HG02642 (cell line): ENCODE data around the gene APOLD1.
"Not testable (repeated sequence)": the region's sequence is repeated elsewhere in the genome, so short reads cannot be mapped to it uniquely, and the experiment has no call there.

Experiments used
- ATAC-seq: cut with Tn5 transposase; IDR thresholded peaks from one replicate; pipeline ENCODE4 v1.9.1; 2021; ENCODE audit warnings: mild to moderate bottlenecking; ENCODE audit not compliant: unreplicated experiment, poor library complexity

Gene APOLD1

DNA sequence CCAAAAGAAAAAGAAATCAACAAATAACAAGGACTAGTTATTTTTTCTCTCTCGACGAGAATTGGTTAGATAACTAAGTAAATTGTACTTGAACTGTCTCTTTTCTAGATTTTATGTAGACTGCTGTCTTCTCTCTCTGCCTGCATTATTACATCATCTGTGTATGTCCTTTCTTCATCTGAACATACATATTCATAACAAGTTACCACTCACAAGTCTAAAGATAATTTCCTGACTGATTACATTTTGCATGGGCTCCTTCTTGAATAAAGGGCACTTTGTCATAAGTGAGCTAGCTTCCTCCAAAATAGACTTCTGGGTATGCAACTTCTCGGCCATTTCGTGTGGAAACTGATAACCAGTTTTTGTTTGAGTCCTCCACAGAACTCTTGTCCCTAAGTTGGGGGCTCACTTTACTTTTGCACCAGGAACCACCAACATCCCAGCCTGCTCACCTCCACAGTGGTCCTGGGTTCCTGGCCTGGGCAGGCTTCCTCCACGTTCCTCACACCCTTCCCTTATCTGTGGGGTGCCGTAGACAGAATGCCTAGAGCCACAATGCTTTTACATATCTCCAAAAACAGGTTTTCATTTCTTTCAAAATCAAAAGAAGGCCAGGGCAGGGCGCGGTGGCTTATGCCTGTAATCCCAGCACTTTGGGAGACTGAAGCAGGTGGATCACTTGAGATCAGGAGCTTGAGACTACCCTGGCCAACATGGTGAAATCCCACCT, 21.5 kb downstream of the APOLD1 start:
- ATAC-seq = no peak

DNA sequence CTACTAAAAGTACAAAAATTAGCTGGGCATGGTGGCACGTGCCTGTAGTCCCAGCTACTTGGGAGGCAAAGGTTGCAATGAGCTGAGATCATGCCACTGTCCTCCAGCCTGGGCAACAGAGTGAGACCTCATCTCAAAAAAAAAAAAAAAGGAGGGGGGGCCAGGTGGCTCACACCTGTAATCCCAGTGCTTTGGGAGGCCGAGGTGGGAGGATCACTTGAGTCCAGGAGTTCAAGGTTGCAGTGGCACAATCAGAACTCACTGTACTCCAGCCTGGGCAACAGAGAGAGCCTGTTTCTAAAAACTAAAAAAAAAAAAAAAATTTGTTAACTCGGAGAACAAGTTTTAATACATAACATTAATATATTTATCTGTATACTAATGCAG, 22.1 kb downstream of the APOLD1 start:
- ATAC-seq = not testable (repeated sequence)

DNA sequence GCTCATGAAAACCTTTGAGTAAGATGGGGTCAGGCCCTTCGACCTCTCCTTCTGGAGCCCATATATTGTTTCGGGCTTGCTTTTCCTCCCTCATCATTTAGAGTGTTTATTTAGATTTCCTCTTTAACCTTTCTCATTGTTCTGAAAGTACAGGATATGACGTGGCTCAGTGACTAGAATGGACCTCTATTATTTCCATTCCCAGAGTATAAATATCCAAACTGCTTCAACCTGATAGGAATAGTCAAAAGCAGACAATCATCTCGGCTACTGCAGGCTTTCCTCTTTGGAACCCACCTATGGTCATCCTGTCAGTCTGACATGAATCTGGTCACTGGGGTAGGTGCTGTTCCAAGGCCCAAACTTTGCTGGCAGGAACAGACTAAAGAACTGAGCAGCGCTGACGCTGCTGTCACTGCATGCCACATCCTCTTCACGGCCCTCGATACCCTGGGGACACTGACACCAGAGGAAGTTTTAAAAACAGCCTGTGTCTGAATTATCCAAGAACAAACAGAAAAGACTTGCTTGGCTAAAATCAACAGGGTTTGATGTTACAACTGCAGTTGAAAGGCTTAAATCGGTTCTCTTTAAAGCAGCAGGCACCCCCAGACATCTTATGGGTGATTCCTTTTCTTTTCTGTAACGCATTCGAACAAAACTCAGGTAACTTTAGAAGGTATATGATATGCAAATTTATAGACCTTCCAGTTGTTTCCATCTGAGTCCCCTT, 22.7 kb downstream of the APOLD1 start:
- peak; percentile 64 for ATAC-seq

GRCh38 chr12:12810553-12811021, 25.1 kb downstream of the APOLD1 start:
- no peak for ATAC-seq

DNA sequence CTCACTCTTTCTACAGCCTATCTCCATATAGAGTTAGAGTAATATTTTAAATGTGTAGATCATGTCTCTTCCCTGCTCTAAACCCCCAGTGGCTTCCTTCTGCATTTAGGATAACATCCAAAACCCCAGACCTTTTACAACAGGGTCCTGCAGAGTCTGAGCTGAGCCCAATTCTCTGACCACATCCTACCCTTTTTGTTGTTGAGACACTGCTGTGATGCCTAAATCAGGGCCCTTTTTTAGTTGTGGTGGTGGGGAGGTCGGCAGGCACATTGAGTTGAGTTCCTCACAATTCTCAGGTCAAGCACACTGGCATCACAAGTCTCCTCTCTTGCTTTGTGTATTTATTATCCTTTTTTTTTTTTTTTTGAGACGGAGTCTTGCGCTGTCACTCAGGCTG, 25.9 kb downstream of the APOLD1 start:
- no peak for ATAC-seq

DNA sequence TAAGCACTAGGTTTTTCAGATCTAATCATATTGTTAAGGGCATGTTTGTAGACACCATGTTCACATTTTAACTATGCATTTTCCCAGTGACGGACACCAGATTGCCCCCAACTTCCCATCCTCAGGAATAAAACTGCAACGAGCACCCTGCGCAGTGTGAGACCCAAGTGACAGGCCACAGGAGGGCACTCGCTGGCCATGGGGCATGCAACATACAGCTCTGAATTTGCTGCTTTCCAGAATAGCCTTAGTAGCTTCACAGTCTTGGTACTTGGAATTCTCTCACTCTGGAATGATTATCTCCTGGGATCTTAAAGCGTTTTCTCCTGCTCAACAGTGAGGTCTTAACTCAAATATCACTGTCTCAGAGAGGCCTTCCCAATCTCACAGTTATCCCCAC, 26.7 kb downstream of the APOLD1 start:
- no peak for ATAC-seq

DNA sequence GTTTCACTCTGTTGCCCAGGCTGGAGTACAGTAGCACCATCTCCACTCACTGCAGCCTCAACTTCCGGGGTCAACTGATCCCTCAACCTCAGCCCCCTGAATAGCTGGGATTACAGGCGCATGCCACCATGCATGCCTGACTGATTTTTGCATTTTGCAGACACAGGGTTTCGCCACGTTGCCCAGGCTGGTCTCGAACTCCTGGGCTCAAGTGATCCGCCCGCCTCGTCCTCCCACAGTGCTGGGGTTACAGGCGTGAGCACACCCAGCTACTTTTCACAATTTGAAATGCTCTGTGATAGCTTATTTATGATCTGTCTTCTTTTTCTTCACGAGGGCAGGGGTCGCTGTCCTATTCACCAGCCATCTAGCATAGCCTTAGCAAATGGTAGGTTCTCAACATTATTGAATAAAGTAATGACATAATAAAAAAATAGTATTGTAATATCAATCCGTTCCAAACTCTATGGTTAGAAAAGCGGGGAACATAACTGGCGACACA, 27.2 kb downstream of the APOLD1 start:
- no peak for ATAC-seq

- ATAC-seq = peak; percentile 89
These were observed 28.0 kb downstream of the APOLD1 start, which contains the start of gene DDX47 for GRCh38 chr12:12813120-12814101. Gene DDX47 (plus strand): TSS chr12:12813346. CDS start chr12:12813368, 22 bp downstream.

GRCh38 chr12:12817616-12818015, 32.2 kb downstream of the APOLD1 start:
- ATAC-seq = no peak

GRCh38 chr12:12818701-12819100, 33.2 kb downstream of the APOLD1 start:
- no peak for ATAC-seq

DNA sequence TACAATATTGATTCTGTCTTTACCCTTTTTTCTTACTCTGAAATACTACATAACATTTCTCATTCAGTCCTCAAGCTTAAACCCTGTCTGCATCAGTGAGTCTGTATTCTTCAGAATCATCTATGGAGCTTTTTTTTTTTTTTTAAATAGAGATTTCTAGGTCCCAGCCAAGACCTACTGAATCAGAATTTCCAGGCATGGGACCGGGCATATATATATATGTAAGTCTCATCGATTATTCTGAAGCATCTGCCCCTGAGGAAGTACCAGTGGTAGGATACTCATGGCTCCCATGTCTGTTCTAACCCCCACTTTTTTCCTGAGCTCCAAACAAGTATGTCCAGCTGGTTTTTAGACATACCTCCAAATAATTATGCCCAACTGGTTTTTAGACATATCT, 33.8 kb downstream of the APOLD1 start:
- no peak for ATAC-seq

DNA sequence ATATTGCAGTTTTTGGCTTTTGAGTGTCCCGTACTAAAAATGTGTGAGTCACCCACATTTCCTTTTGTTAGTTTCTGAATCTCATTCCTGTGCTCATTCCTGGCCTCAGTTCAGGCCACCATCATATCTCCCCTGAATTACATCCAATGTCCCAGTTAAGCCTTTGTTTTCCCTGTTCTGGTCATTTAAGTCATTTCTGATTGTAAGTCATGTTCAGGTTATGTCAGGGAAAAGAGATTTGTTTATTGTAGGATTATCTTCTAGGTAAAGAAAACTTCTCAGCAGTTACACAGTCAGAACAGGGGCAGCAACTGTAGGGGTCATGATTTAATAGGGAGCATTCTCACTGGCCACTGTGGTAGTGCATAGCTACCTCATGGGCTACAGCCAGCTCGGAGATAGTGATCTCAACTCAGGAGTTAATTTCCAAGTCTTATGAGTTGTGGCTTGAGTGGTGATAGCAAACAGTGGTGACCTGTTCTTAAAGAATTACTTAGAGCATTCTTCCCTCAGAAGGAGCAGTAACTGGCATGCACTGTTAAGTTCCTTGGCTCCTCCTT, 34.4 kb downstream of the APOLD1 start:
- no peak for ATAC-seq

DNA sequence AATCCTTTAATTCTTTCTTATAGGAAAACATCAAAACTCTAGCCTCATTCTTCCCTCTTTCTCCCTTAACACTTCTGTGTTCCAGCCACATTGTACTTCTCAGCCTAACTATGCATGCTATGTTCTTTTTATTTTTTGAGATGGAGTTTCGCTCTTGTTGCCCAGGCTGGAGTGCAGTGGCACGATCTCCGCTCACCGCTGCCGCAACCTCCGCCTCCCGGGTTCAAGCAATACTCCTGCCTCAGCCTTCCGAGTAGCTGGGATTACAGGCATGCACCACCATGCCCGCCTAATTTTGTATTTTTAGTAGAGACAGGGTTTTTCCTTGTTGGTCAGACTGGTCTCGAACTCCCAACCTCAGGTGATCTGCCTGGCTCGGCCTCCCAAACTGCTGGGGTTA, 34.9 kb downstream of the APOLD1 start:
- ATAC-seq = not testable (repeated sequence)

DNA sequence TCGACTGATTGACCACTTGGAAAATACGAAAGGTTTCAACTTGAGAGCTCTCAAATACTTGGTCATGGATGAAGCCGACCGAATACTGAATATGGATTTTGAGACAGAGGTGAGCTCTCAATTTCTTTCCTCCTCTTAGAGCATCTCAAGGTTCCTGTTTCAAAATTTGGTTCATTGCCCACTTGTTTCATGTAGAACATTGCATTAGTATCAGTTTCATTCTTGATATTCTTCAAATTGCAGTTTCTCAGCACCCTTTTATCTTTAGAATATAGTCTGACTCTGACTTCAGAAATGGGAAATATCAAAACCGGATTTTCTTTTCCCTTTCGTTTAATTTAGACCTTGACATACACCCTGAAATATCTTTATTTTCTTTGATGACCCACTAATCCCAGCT, 36.5 kb downstream of the APOLD1 start:
- ATAC-seq = no peak

GRCh38 chr12:12822886-12823285, 37.4 kb downstream of the APOLD1 start:
- ATAC-seq = no peak

DNA sequence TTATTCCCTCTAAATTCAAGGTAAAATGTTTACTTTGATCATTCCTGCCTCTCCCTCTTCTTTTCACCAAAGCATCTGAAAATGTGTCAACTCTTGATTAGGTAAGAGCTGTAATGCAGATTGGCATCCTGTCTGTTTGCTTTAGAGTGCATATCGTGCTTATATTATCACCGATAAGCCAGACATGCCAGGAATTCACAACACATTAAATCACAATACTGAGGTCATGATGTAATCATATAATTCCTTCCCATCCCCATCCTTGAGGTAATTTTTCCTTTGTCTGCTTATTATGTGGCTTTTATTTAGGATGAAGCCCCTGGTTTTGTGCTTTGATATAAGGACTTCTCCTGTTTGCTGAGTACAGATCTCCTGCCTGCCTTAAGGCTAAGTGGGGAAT, 37.8 kb downstream of the APOLD1 start:
- no peak for ATAC-seq

- no peak for ATAC-seq
These were observed 38.4 kb downstream of the APOLD1 start for GRCh38 chr12:12823811-12824210.

- ATAC-seq = no peak
These were observed 50.1 kb downstream of the APOLD1 start for GRCh38 chr12:12835378-12836146.

DNA sequence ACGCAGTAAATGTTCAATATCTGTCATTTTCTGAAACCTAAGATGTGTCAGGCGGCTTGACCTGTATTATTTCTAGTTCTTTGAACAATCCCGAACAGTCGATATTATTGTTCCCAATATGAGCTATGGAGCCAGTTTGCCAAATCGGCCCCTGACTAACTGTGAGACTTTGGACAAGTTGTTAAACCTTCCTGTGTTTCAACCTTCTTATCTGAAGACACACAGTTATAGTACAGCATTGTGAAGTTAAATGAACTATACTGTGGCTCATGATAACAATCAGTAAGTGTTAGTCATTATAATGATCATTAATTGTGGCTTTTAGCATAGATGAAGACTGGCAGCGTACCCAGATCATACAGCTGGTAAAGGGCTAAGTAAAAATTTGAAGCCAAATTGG, 51.1 kb downstream of the APOLD1 start:
- ATAC-seq = no peak
